ENCODE results near the gene SF3B1. TPM values are rescaled to one million over a fixed set of nuclear protein-coding genes. Genes with fewer than 3 reads are reported as not detected.

SF3B1 gene
- total and polyA plus RNA-seq, 2 of the 13 experiments (the other 11 are each of a cell fraction or from before 2014, with no cell fraction given) = 387 to 750 TPM

DNA sequence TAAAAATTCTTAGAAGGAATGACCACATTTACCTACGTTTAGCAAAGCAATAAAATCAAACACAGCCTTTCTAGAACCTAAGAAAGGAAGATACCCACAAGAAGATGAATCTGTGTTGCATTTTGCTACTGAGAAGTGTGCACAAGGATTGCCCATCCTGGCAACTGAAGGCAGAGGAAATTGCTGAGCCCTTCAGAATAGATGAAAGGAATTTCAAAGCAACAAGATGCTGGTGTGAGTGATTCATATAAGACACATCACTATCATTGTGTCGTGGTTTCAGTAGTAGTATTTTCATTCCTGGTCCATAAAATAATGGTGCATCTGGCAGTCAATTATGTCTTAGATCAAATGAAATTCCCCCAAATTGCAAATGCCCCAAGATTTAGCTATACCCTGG is 75.9 kb downstream of the SF3B1 start:
- Histone ChIP-seq H2AFZ (ENCODE audit: low read length) (no peak overlapping the region), H3K4me2 (ENCODE audit: low read depth, low read length) (no peak overlapping the region), H3K9ac (ENCODE audit: insufficient read depth, low read depth, low read length) (no peak overlapping the region), H4K20me1 (ENCODE audit: insufficient read depth, low read length) (no peaks in the 10 kb centered on the region), H3K36me3 (replicated peaks in 1 of 2; ENCODE audit: control insufficient read depth in 1 of 2, insufficient read depth in 2 of 2, low read length in 2 of 2) (no peaks in the 10 kb centered on the region), H3K4me1 (ENCODE audit: insufficient read depth, low read length) (no peaks in the 10 kb centered on the region), H3K27me3 (ENCODE audit: control insufficient read depth in 1 of 2, insufficient read depth in 2 of 2, low read length in 2 of 2) (peaks cover 0 to 7% of the 10 kb centered on the region in 2 experiments; a peak in 1 of 5 replicates), H3K4me3 (replicated peaks in 1 of 3; ENCODE audit: insufficient read depth in 1 of 3, low read depth in 2 of 3, low read length in 3 of 3) (no peak overlapping the region), H3K79me2 (ENCODE audit: insufficient read depth, low read length) (no peaks in the 10 kb centered on the region), H3K9me3 (ENCODE audit: low read length) (no peaks in the 10 kb centered on the region), H3K27ac (ENCODE audit: extremely low read length, insufficient read depth, low read length) (no peak overlapping the region)
- in situ Hi-C loops (cut with HindIII; ENCODE audit: extremely low pct_ligation_motif_present, low pct_unique_long_range_greater_than_20kb) = no loop called here
- TF ChIP-seq, protein P1, sequence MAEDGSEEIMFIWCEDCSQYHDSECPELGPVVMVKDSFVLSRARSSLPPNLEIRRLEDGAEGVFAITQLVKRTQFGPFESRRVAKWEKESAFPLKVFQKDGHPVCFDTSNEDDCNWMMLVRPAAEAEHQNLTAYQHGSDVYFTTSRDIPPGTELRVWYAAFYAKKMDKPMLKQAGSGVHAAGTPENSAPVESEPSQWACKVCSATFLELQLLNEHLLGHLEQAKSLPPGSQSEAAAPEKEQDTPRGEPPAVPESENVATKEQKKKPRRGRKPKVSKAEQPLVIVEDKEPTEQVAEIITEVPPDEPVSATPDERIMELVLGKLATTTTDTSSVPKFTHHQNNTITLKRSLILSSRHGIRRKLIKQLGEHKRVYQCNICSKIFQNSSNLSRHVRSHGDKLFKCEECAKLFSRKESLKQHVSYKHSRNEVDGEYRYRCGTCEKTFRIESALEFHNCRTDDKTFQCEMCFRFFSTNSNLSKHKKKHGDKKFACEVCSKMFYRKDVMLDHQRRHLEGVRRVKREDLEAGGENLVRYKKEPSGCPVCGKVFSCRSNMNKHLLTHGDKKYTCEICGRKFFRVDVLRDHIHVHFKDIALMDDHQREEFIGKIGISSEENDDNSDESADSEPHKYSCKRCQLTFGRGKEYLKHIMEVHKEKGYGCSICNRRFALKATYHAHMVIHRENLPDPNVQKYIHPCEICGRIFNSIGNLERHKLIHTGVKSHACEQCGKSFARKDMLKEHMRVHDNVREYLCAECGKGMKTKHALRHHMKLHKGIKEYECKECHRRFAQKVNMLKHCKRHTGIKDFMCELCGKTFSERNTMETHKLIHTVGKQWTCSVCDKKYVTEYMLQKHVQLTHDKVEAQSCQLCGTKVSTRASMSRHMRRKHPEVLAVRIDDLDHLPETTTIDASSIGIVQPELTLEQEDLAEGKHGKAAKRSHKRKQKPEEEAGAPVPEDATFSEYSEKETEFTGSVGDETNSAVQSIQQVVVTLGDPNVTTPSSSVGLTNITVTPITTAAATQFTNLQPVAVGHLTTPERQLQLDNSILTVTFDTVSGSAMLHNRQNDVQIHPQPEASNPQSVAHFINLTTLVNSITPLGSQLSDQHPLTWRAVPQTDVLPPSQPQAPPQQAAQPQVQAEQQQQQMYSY (CRISPR knock-in tag; IDR thresholded peaks at IDR 0.05) = no peak
- TF ChIP-seq SPEN (CRISPR knock-in tag; IDR thresholded peaks at IDR 0.05; ENCODE audit: low read depth) = no peak
- no peak for TF ChIP-seq PLRG1 (conservative IDR thresholded peaks at IDR 0.05)
- TF ChIP-seq, protein P2, sequence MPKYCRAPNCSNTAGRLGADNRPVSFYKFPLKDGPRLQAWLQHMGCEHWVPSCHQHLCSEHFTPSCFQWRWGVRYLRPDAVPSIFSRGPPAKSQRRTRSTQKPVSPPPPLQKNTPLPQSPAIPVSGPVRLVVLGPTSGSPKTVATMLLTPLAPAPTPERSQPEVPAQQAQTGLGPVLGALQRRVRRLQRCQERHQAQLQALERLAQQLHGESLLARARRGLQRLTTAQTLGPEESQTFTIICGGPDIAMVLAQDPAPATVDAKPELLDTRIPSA (CRISPR knock-in tag; IDR thresholded peaks at IDR 0.05; ENCODE audit: borderline replicate concordance) = no peak
- TF ChIP-seq, protein P3, sequence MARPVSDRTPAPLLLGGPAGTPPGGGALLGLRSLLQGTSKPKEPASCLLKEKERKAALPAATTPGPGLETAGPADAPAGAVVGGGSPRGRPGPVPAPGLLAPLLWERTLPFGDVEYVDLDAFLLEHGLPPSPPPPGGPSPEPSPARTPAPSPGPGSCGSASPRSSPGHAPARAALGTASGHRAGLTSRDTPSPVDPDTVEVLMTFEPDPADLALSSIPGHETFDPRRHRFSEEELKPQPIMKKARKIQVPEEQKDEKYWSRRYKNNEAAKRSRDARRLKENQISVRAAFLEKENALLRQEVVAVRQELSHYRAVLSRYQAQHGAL (CRISPR knock-in tag; IDR thresholded peaks at IDR 0.05; ENCODE audit: not compliant biosample characterization) = no peak
- no peak for TF ChIP-seq ZNF138 (CRISPR knock-in tag; IDR thresholded peaks at IDR 0.05; ENCODE audit: low read depth)
- TF ChIP-seq ZSCAN25 (CRISPR knock-in tag; IDR thresholded peaks at IDR 0.05) = no peak
- TF ChIP-seq, protein P4, sequence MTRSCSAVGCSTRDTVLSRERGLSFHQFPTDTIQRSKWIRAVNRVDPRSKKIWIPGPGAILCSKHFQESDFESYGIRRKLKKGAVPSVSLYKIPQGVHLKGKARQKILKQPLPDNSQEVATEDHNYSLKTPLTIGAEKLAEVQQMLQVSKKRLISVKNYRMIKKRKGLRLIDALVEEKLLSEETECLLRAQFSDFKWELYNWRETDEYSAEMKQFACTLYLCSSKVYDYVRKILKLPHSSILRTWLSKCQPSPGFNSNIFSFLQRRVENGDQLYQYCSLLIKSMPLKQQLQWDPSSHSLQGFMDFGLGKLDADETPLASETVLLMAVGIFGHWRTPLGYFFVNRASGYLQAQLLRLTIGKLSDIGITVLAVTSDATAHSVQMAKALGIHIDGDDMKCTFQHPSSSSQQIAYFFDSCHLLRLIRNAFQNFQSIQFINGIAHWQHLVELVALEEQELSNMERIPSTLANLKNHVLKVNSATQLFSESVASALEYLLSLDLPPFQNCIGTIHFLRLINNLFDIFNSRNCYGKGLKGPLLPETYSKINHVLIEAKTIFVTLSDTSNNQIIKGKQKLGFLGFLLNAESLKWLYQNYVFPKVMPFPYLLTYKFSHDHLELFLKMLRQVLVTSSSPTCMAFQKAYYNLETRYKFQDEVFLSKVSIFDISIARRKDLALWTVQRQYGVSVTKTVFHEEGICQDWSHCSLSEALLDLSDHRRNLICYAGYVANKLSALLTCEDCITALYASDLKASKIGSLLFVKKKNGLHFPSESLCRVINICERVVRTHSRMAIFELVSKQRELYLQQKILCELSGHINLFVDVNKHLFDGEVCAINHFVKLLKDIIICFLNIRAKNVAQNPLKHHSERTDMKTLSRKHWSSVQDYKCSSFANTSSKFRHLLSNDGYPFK (CRISPR knock-in tag; IDR thresholded peaks at IDR 0.05; ENCODE audit: borderline replicate concordance) = no peak
- no peak for TF ChIP-seq ZSCAN12 (CRISPR knock-in tag; IDR thresholded peaks at IDR 0.05)
- FAIRE-seq = no peak
- no peak for ATAC-seq
- WGBS (ENCODE audit: low lambda C conversion rate) = 0% methylated on average over 2 of the region's 2 CpGs
- no peak for DNase-seq (ENCODE audit: low spot score)
- CTCF ChIA-PET (ENCODE audit: low intra/inter-chr PET ratio, low total read pairs) = no interaction called here
- intact Hi-C loops (cut with micrococcal nuclease; ENCODE audit: unreplicated experiment) = no loop called here
- POLR2A ChIA-PET = no interaction called here
- no TSS peak for BruUV-seq (replicated peaks)
